Superior temporal gyrus (tissue), 1 donor: Measurements from ENCODE around the gene NFIC.
"Not testable (repeated sequence)": the region's sequence is repeated elsewhere in the genome, so short reads cannot be mapped to it uniquely, and the experiment has no call there.

Source experiments
- DNase-seq: peaks from one replicate; pipeline ENCODE4 v3.0.0-alpha.2; 2016; ENCODE audit errors: extremely low spot score

Gene NFIC

GRCh38 chr19:3491396-3492119 is 125.2 kb downstream of the NFIC start:
- no peak for DNase-seq

GRCh38 chr19:3492131-3492839 is 125.9 kb downstream of the NFIC start:
- DNase-seq = no peak

GRCh38 chr19:3492919-3493318 is 126.5 kb downstream of the NFIC start:
- DNase-seq = no peak

GRCh38 chr19:3493651-3494050 is 127.3 kb downstream of the NFIC start:
- no peak for DNase-seq

GRCh38 chr19:3494051-3494450 is 127.7 kb downstream of the NFIC start:
- peak; percentile 95 for DNase-seq

GRCh38 chr19:3494559-3494958 is 128.2 kb downstream of the NFIC start:
- DNase-seq = peak; percentile 39

- DNase-seq = no peak
Measured at GRCh38 chr19:3496392-3497273, 130.2 kb downstream of the NFIC start.

- DNase-seq = no peak
Measured at GRCh38 chr19:3497757-3498520, 131.6 kb downstream of the NFIC start.

GRCh38 chr19:3499738-3500428 is 133.5 kb downstream of the NFIC start:
- DNase-seq = no peak

- DNase-seq = peak; percentile 99
Measured at GRCh38 chr19:3500429-3501101, 134.2 kb downstream of the NFIC start, which contains the start of gene DOHH. Gene DOHH, minus strand, starts transcription at chr19:3500674. Its CDS starts 3,860 bp downstream, at chr19:3496814.

- no peak for DNase-seq
Measured at GRCh38 chr19:3501780-3502179, 135.4 kb downstream of the NFIC start.

GRCh38 chr19:3503036-3503572 is 136.7 kb downstream of the NFIC start:
- no peak for DNase-seq

GRCh38 chr19:3504735-3505134 is 138.4 kb downstream of the NFIC start:
- DNase-seq = no peak

- DNase-seq = peak; percentile 98
Measured at GRCh38 chr19:3505598-3506383, 139.4 kb downstream of the NFIC start, which contains the start of gene FZR1. Gene FZR1, plus strand, starts transcription at chr19:3506311. Its CDS starts 16,679 bp downstream, at chr19:3522990.

- DNase-seq = no peak
Measured at GRCh38 chr19:3506384-3507340, 140.3 kb downstream of the NFIC start.

- DNase-seq = no peak
Measured at GRCh38 chr19:3507371-3508120, 141.2 kb downstream of the NFIC start.

- DNase-seq = not testable (repeated sequence)
Measured at GRCh38 chr19:3508121-3508661, 141.8 kb downstream of the NFIC start.
